ENCODE measurements around the gene VPS11.

Gene VPS11

GRCh38 chr11:119065369-119065768, 2.2 kb upstream of the VPS11 start:
- peak; percentile 73 for FAIRE-seq

GRCh38 chr11:119077839-119078238, 10.2 kb downstream of the VPS11 start:
- FAIRE-seq: no peak
- no peak for DNase-seq (ENCODE audit: extremely low spot score, insufficient read length, low read depth)

More at GRCh38 chr11:119065369-119065768, 2.2 kb upstream of the VPS11 start:
- DNase-seq (ENCODE audit: extremely low spot score, insufficient read length, low read depth): no peak

- FAIRE-seq: no peak
- no peak for DNase-seq (ENCODE audit: extremely low spot score, insufficient read length, low read depth)
Observed at GRCh38 chr11:119078675-119079420, 11.2 kb downstream of the VPS11 start.

- FAIRE-seq: no peak
- no peak for DNase-seq (ENCODE audit: extremely low spot score, insufficient read length, low read depth)
Observed at GRCh38 chr11:119081682-119082260, 14.2 kb downstream of the VPS11 start.

GRCh38 chr11:119084663-119085436, 17.2 kb downstream of the VPS11 start, which contains the start of gene HMBS:
Gene HMBS (plus strand): TSS chr11:119084881. CDS start chr11:119085034, 153 bp downstream.
- DNase-seq (ENCODE audit: extremely low spot score, insufficient read length, low read depth): peak; percentile 81
- peak; percentile 93 for FAIRE-seq

- DNase-seq (ENCODE audit: extremely low spot score, insufficient read length, low read depth): no peak
Observed at GRCh38 chr11:119085437-119085847, 17.8 kb downstream of the VPS11 start.

GRCh38 chr11:119087123-119087522, 19.5 kb downstream of the VPS11 start:
- DNase-seq (ENCODE audit: extremely low spot score, insufficient read length, low read depth): no peak
- no peak for FAIRE-seq

More at GRCh38 chr11:119085437-119085847, 17.8 kb downstream of the VPS11 start:
- no peak for FAIRE-seq

GRCh38 chr11:119087747-119088241, 20.2 kb downstream of the VPS11 start:
- FAIRE-seq (no peak), DNase-seq (ENCODE audit: extremely low spot score, insufficient read length, low read depth) (no peak)

GRCh38 chr11:119088406-119088805, 20.8 kb downstream of the VPS11 start:
- FAIRE-seq (no peak), DNase-seq (ENCODE audit: extremely low spot score, insufficient read length, low read depth) (no peak)

GRCh38 chr11:119089319-119089718, 21.7 kb downstream of the VPS11 start:
- FAIRE-seq (no peak), DNase-seq (ENCODE audit: extremely low spot score, insufficient read length, low read depth) (no peak)

GRCh38 chr11:119091178-119091577, 23.6 kb downstream of the VPS11 start:
- FAIRE-seq (no peak), DNase-seq (ENCODE audit: extremely low spot score, insufficient read length, low read depth) (no peak)

GRCh38 chr11:119091966-119092879, 24.6 kb downstream of the VPS11 start:
- FAIRE-seq: no peak
- DNase-seq (ENCODE audit: extremely low spot score, insufficient read length, low read depth): no peak

GRCh38 chr11:119092880-119093842, 25.5 kb downstream of the VPS11 start:
- FAIRE-seq (no peak), DNase-seq (ENCODE audit: extremely low spot score, insufficient read length, low read depth) (no peak)

GRCh38 chr11:119093942-119094815, 26.6 kb downstream of the VPS11 start:
- FAIRE-seq (no peak), DNase-seq (ENCODE audit: extremely low spot score, insufficient read length, low read depth) (no peak)

- no peak for DNase-seq (ENCODE audit: extremely low spot score, insufficient read length, low read depth)
- FAIRE-seq: no peak
Observed at GRCh38 chr11:119094816-119095065, 27.1 kb downstream of the VPS11 start.

GRCh38 chr11:119095066-119095880, 27.7 kb downstream of the VPS11 start:
- DNase-seq (ENCODE audit: extremely low spot score, insufficient read length, low read depth) (peak; percentile 96), FAIRE-seq (peak; percentile 99)

GRCh38 chr11:119099711-119100110, 32.1 kb downstream of the VPS11 start:
- FAIRE-seq (no peak), DNase-seq (ENCODE audit: extremely low spot score, insufficient read length, low read depth) (no peak)

All from GM18507 (cell line).